GM20000 (cell line): ENCODE measurements around the gene PAIP2B.

Source experiments
- DNase-seq: peaks from one replicate; pipeline ENCODE4 v3.0.0; 2012; ENCODE audit warnings: low spot score
- TF ChIP-seq, protein P1 (sequence below): IDR thresholded peaks from 2 replicates; pipeline ENCODE4 v1.5.1; 2012; ENCODE audit warnings: mild to moderate bottlenecking, control low read depth; ENCODE audit errors: extremely low read depth, missing control alignments

Gene PAIP2B

DNA sequence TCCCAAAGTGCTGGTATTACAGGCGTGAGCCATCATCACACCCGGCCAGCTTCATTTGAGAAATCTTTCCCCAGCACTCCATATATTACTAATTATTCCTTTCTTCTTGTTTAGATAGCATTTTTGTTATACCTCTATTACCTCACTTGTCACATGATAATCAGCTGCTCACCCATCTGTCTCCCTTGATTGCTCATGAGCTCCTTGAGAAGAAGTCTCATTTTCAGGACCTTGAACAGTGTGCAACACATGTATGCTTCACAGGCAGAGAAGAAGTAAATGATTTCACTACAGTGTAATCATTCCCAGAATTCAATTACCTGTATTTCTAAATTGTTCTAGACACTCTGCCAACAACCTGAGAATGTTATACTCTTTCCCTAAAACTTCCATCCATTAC is 6.2 kb downstream of the PAIP2B start:
- no peak for DNase-seq
- TF ChIP-seq, protein P1, sequence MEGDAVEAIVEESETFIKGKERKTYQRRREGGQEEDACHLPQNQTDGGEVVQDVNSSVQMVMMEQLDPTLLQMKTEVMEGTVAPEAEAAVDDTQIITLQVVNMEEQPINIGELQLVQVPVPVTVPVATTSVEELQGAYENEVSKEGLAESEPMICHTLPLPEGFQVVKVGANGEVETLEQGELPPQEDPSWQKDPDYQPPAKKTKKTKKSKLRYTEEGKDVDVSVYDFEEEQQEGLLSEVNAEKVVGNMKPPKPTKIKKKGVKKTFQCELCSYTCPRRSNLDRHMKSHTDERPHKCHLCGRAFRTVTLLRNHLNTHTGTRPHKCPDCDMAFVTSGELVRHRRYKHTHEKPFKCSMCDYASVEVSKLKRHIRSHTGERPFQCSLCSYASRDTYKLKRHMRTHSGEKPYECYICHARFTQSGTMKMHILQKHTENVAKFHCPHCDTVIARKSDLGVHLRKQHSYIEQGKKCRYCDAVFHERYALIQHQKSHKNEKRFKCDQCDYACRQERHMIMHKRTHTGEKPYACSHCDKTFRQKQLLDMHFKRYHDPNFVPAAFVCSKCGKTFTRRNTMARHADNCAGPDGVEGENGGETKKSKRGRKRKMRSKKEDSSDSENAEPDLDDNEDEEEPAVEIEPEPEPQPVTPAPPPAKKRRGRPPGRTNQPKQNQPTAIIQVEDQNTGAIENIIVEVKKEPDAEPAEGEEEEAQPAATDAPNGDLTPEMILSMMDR, result no peak

DNA sequence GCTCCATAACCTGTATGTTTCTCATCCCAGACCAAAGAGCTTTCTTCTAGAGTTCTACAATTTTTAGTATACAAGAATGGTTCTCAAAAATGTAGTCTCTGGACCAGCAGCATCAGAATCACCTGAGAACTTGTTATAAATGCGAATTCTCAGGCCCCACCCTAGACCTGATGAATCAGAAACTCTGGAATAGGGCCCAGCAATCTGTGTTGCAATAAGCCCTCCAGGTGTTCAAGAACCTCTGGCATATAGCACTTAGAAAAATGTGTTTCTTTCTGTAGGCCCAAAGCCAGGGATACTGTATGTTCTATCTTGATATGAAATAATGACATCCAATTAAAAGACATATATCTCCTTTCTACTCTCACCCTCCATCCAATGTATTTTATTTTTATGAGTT is 10.4 kb downstream of the PAIP2B start:
- DNase-seq, result no peak
- TF ChIP-seq, protein P1, result no peak

DNA sequence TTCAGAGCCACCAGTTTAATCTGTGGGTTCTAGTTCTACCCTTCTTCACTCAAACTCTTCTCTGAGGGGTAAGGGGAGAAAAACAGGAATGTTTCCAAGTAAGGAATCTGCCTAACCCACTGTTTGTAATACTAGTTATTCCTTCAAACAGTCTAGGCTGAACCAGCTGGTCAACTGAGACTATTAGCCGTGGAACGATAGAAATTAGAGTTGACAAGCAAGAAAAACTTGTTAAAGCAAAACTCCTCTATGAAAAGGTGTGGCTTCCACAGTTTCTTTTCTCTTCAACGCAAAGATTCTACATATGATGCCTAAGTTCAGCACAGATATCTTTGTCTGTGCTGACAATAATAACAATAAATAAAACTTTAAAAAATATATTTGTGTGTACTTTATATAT is 11.5 kb downstream of the PAIP2B start:
- DNase-seq, result no peak

DNA sequence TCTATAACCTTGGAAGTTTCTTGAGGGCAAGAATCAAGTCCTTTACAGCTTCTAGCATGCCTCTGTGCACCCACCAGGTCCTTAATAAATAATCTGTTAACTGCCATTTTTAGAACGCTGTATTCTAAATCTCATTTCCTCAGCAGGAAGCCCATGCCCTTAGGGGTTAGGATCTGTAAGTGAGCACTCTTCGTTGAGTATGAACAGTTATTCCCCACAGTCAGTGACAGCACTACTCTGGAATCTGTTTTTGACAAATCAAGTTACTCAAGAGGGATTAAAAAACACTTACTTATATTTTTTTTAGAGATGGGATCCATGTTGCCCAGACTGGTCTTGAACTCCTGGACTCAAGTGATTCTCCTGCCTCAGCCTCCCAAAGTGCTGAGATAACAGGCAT is 14.6 kb downstream of the PAIP2B start:
- DNase-seq, result no peak
- TF ChIP-seq, protein P1, result no peak

More for the DNA sequence above, 11.5 kb downstream of the PAIP2B start:
- TF ChIP-seq, protein P1, result no peak

DNA sequence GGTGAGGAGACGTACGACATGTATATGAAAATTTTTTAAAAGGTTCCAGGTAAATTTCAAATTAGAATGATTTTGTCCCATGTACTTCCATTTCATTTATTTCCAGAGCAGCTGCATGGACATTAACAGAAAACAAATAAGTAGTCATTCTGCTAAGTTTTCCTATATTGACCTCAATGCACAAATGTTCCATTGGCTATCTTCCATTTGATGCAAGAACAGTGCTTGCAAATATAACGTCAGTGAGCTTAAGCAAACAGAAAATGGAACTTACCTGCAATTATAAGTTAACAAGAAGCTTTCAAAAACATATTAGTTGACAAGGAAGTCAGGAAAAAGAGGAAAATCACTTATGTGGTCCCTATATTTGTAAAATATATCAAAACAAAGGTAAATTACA is 16.6 kb downstream of the PAIP2B start:
- TF ChIP-seq, protein P1, result no peak
- no peak for DNase-seq

DNA sequence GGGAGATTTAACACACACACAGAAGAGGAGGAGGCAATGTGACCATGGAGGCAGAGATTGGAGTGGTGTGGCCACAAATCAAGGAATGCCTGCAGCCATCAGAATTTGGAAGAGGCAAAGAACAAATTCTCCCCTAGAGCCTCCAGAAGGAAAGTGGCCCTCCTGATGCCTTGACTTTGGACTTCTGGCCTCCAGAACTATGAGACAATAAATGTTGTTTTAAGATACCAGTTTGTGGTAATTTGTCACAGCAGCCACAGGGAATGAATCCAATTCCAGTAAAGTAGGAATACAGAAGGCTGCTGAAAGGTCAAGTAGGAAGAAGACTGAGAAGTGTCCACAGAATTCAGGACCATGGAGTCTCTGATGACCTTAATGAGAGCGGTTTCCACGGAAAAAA is 18.1 kb downstream of the PAIP2B start:
- no peak for DNase-seq
- TF ChIP-seq, protein P1, result no peak

DNA sequence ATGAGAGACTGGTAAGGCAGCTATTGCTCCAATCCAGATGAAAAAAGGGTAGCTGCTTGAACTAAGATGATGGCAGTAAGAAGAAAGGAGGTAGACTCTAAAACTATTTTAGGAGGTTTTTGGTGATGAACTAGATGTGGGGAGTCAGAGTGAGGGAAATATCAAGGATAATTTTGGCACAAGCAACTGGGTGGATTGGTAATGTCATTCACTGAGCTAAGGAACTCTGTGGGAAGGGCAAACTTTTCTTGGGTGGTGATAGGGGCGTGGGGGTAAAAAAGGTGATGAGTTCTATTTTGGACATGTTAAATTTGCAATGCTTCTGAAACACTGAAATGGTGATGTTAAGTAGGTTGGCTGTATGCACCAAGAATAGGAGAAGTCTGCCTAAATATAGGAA is 19.3 kb downstream of the PAIP2B start:
- TF ChIP-seq, protein P1, result no peak
- DNase-seq, result no peak

DNA sequence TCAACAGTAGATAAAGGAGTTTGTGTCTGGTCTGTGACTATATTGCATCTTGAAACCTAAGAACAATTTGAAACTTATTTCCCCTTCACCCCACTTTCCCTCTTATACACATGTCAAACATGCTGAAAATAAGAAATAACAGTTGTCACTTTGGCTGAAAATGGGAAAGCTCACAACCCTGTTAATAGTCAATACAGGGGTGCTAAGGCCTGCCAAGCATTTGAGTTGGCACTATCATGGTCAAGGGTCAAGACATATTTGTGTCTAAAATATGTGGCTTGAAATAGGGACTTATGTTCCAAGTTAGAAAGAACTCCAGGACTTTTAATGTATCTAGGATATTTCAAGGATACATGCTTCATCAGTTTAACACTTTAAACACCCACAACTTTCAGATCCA is 20.6 kb downstream of the PAIP2B start:
- TF ChIP-seq, protein P1, result no peak
- DNase-seq, result no peak
